Tibial nerve (tissue), 3 donors: Measurements from ENCODE around the gene OPN1SW.

Experiments used
- CTCF ChIP-seq, 5 experiments: fragments of 200-600 bp in 3 of 5; fragments of 450-650 bp in 2 of 5; sonication (generic) in 3 of 5; IDR thresholded peaks; one replicate each; pipeline ENCODE4 v1.5.1; 2016 to 2019; ENCODE audit warnings: antibody characterized with exemption in 5 of 5, mild to moderate bottlenecking in 3 of 5, moderate library complexity in 2 of 5
- POLR2A ChIP-seq, 2 donors: fragments of 450-650 bp; IDR thresholded peaks; one replicate each; pipeline ENCODE4 v1.6.1; 2017; ENCODE audit warnings: antibody characterized with exemption in 2 of 2, mild to moderate bottlenecking in 2 of 2, moderate library complexity in 2 of 2

DNA sequence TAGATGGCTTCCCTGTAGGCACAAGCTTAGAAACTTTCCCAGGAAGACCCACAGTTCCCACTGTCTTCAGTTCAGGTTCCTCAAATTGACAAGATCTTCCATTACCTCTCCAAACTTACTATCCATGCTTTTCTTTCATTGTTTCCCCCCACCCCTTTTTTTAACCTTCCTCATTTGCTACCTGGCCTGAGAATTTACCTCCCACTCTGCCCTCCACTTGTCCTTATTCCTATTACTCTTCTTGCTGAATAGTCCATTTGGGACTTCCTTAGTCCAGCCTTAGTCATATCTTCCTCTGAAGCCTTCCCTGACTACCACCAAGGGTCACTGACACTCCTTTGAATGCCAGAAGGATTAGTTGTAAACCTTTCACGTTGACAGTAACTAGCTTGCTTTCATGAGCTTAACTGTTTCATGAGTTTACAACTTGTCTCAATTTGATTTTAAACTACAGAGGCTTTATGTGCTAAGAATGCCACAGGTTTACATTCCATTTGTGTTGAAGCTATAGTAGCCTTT lies 37.7 kb downstream of the OPN1SW start:
- TF ChIP-seq CTCF (IDR thresholded peaks at IDR 0.05) (no peak), POLR2A (IDR thresholded peaks at IDR 0.05) (no peak)
